Stimulated activated CD4-positive, alpha-beta T cell treated with anti-CD3 and anti-CD28 coated beads, TNF-alpha, amount 100 ng/mL, for 4 hours (primary cell): ENCODE measurements around the gene FAAH2.
"Not testable (repeated sequence)": the region's sequence is repeated elsewhere in the genome, so short reads cannot be mapped to it uniquely, and the experiment has no call there.

Experiments used
- DNase-seq, 3 experiments: peaks; one replicate each; pipeline ENCODE4 v3.0.0-alpha.2; 2020; ENCODE audit warnings: low read depth in 3 of 3

FAAH2 gene

DNA sequence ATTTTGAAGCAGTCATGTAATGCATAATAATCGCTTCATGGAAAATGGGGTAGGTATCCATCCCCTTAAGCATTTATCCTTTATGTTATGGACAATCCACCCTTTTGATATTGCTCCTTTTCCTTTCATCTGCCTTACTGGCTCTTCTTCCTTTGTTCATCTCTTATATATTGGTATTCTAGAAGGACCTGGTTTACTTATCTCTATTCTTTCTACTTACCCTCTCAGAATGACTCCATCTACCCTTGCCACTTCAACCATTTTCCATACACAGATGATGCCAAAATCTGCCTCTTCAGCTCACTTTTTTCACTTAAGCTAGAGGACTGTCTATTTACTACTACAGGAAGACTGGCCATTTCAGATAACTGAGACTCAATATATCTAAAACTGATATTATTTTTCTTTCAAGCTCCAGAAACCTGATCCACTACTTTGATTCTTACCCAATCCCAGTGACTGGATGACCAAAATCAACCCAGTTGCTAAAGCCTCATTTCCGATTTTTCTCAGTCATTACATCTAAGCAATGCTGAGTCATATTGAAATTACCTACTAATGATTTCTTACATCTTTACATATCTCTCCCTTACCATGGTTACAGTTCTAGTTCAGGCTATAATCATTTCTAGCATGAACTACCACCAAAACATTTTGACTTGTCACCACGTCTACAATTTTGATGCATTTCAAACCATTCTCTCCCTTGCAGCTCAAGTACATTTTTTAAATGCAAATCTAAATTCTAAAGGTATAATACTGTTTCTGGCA lies 93.7 kb downstream of the FAAH2 start:
- no peak for DNase-seq

DNA sequence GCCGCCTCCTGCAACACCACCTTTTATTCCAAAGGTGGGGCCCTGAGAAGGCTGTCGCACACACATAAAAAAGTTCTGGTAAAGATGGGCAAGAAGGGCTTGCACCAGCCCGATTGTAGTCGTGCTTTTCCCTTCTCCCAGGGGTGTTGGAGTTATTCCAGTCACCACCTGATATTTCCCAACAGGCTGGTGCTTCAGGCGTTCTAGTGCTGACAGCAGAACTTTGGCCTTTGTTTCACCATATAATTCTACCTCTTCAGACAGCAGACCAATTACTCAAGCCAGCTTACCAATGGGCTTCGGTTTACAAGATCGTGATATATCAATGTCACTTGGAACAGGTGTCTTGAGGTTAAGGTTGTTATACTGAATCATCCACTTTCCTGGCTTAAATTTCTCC lies 107.7 kb downstream of the FAAH2 start:
- DNase-seq = not testable (repeated sequence)

DNA sequence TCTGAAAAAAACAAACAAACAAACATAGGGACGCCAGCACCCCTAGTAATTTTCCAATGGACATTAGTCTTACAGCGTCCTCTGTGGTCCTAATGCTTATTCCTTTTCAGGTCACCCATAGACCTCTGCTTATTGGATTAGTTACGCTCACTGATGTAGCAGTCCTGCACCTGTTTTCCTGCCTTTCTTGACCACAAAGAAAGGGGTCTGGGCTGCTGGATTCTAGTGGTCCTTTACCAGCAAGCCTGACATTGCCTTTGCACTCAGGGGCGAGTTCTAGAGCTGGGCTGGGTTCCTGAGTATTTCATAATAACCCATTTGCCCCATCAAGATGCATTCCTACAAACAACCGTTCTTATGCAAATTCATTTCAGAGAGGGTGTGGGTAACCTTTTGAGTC lies 116.7 kb downstream of the FAAH2 start:
- not testable (repeated sequence) for DNase-seq

DNA sequence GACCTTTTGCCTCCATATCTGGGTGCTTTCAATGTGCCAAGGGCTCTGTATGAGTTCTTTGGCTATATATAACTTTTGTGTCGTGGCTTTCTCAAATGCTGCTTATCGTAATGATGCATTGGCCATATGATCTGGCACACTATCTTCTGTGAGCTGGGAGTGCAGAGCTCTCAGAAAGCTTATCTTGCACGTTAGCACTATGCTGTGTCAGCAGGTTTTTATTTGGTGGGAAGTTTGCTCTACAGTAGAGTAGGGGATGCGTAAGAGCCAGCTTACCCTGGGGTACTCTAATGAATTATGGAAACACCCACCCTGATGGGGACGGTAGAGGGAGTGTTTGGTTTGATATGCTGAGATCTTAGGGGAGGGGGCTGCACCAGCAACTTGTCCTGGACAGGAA lies 119.6 kb downstream of the FAAH2 start:
- no peak for DNase-seq

DNA sequence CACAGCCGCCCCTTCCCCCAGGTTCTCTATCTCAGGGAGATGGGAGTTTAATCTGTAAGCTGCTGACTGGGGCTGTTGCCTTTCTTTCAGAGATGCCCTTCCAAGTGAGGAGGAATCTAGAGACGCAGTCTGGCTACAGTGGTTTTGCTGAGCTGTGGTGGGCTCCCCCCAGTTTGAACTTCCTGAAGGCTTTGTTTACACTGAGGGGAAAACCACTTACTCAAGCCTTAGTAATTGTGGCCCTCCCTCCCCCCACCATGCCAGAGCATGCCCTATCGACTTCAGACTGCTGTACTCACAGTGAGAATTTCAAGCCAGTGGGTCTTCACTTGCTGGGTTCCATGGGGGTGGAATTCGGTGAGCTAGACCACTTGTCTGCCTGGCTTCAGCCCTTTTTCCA lies 131.3 kb downstream of the FAAH2 start:
- no peak for DNase-seq

DNA sequence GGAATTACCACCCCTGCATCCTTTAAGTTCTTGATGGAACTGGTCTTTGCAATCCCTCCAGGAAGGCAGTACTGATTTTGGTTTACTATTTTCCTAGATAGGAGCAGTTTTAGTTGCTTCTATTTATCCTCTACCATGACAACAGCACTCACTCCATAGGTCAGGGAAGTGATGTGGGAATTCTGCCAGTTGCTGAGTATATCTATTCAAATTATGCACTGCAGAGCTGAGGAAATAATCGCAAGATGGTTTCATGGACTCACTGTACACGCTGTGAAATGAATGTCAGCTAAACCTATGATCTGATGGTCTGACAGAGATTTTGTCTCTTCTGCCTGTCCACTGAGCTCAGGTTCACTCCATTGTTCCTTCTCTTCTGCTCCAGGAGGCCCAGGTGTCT lies 135.8 kb downstream of the FAAH2 start:
- no peak for DNase-seq

DNA sequence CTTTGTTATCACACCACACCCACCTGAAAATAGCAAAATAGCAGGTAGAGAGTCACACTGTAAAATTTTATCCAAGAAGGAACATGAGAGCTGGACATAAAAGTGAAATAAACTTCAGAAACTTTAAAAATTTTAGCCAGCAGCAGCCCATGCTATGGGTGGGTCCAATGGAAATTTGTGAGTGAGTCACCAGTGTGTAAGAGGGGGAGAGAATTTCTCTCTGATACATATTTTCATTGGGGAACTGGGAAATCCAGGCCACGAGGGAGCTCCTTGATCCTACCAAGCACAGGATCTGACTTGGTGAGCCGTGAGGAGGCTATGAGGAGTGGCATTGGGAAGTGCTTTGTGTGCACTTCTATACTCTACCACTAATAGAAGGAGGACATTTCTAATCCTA lies 136.3 kb downstream of the FAAH2 start:
- no peak for DNase-seq

DNA sequence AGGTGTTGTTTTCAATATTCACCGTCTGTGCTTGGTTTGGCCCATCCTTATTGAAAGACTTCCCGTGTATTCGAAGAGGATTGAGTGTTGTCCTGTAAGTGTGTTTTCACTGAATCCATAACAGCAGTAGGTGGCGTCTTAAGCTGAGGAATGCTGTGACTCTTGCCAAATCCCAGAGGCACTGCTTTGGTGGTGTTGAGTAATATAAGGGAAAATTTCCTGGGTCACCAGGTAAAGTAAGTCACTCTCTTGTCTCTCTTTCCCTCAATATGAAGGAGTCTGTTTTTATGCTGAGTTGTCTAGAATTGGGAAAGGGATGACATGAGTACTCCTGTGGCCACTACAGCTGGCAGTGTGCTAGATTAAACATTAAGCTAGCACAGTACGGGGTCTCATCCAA lies 158.6 kb downstream of the FAAH2 start:
- DNase-seq = no peak

DNA sequence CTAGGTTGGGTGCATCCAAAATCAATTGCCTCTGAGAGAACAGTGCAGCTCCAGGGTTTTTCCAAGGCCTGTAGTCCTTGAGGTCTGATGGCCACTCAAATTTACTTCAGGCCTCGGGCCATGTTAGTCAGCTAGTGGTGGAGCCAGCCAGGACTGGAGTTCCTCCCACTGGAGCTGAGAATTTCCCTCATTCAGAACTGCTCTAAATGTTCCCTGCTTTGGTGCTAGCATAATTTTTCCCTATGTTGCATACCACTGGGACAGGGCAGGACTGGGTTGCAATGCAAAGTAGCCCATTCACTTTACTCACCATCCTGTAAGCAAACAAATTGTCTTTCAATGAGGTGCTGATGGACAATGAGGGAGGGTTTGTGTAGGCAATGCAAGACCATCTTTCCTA lies 159.3 kb downstream of the FAAH2 start:
- no peak for DNase-seq

DNA sequence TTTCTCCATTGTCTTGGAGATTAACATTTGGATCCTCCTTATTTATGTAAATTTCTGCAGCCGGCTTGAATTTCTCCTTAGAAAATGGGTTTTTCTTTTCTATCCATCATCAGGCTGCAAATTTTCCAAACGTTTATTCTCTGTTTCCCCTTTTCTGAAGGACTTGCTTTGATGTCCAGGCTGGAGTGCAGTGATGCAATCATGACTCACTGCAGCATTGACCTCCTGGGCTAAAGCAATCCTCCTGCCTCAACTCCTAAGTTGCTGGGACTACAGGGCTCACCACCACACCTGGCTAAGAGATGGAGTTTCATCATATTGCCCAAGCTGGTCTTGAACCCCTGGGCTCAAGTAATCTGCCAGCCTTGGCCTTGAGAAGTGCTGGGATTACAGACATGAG lies 161.3 kb downstream of the FAAH2 start:
- DNase-seq = no peak

DNA sequence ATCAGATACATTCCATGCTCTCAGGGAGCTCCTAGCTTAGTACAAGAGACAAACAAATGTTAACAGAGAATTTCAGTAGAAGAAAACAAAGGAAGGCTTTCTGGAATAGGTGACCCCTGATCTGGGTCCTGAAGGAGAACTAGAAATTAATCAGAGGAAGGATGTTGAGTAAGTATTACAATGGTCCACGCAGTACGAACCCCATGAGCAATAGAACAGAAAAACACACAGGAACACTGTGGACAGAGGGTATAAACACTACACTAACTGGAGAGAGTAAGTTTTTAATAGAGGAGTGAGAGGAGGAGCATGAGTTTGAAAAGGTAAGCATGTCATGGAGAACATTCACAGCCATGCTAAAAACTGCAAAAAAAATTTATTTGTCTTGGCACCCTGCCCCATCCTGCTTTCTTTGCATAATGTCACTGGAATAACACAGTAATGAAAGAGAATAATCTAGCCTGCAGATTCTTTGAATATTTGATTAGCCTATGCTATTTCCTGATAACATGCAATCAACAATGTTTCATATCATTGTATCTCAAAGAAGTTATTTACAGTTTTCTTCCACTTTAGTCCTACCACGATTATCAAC lies 165.0 kb downstream of the FAAH2 start:
- no peak for DNase-seq

DNA sequence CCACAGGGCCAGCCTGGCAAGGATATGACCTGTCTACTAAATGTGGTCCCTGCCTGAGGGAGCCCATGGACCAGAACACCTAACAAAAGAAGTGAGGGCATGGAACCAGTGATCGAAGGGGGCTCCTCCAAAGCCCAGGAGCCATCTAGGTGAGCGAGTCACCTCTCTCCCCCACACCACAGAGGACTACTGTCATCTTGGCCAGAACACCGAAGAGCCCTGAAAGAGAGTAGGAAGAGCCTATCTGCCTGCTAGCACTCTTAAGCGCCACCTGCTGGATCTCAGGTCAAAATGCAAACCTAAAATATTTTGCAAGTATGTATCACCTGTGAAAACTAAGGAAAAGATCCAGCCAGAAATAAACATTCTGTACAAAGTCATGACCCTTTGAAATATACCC lies 167.4 kb downstream of the FAAH2 start:
- DNase-seq = no peak

DNA sequence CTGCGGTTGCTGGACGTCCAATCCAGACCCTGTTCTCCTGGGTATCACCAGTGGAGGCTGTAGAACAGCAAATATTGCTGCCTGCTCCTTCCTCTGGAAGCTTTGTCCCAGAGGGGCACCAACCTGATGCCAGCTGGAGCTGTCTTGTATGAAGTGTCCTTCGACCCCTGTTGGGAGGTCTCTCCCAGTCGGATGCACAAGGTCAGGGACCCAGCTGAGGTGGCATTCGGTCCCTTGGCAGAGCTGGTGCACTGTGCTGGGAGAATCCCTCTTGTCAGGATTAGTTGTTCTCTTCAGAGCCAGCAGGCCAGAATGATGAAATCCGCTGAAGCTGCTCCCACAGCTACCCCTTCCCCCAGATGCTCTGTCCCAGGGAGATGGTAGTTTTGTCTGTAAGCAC lies 195.0 kb downstream of the FAAH2 start:
- DNase-seq = no peak

DNA sequence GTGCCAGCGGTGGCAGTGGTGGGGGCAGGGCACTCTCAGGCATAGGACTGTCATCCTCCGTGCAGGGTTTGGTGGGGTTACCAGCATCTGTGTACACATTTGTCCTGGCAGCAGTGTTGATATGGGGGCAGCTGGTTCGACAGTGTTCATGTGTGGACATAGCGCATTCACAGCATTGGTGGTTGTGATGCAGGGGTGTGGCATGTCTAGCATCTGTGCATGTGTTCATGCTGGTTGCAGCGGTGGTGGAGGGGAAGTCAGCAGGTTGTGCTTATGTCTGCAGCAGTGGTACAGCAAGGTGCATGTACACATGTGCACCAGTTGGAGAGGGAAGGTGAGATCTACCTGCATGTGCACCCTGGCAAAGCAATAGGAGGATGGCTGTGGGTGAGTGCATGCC lies 230.0 kb downstream of the FAAH2 start:
- DNase-seq = no peak

DNA sequence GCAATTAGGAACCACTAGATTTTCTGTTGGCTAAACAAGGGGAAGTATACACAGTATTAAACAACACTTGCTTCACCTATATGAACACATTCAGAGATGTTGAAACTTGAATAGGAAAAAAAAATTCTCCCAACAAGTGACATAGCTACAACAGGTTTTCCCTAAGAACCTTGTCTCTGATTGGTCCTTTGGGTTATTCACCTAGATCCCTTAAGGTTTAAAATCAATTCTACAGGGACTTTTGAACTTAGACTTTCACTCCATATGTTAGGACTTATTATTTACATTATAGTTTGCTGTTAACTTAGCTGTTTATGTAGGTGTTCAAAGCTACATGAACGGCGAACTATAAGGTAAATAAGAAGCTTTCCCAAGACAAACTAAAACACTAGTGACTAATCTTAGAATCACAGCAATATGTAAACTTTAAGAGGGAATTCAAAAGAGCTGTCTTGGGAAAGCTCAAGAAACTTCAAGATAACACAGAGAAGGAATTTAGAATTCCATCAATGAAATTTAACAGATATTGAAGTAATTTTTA lies 233.1 kb downstream of the FAAH2 start:
- no peak for DNase-seq

DNA sequence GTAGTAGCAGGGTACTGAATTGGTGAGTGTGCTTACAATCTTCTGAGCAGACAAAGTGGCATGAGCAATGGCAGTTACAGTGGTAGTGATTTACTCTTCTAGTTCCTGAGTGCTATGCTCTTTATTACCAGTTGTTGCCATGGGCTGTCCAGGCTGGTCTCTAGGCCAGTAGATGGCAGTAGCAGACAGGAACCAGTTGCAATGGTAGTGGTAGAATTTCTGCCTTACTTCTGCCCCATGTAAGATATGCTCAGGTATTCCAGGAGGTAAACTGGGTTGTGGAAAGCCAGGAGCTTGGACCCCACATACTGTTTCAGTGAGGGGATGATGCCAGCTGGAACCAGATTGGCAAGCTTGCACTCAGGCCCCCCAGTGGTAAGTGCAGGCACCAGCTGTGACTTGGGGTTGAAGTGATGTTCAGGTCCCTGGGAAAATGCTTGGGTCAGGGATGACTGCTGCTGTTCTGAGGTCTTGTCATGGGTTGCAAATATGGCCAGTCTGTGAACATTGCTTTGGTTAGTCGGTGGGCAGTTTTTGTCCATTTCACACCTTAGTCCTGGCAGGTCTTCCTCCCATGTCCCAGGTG lies 242.3 kb downstream of the FAAH2 start:
- no peak for DNase-seq
